HT1080 (cell line): ENCODE results near the gene ABCC11. TPM values are rescaled to one million over a fixed set of nuclear protein-coding genes. Genes with fewer than 3 reads are reported as not detected.

Source experiments
- DNase-seq: peaks from one replicate; pipeline ENCODE4 v3.0.0-alpha.2; 2015; ENCODE audit warnings: low read depth
- polyA plus RNA-seq, 2 experiments: library from polyadenylated mRNA; depleted of rRNA; stranded (reverse); fragments of >200 nt; gene quantifications; 2 replicates each; pipeline ENCODE4 v1.2.3, GENCODE V29; 2015
- total RNA-seq: library from RNA; depleted of rRNA; stranded (reverse); fragments of >200 nt; shearing (Covaris generic); gene quantifications from 2 replicates; pipeline ENCODE4 v1.2.3, GENCODE V29; 2014; rRNA removed

ABCC11 gene
- 0.40 TPM in 1 of 2 replicates, not detected in the other for total RNA-seq
- 0.03 and 0.14 TPM in 2 replicates for polyA plus RNA-seq (2015; cell fraction: cytosol; rRNA removed)
- polyA plus RNA-seq (2015; cell fraction: nucleus; rRNA removed) = 0.10 and 0.13 TPM in 2 replicates

DNA sequence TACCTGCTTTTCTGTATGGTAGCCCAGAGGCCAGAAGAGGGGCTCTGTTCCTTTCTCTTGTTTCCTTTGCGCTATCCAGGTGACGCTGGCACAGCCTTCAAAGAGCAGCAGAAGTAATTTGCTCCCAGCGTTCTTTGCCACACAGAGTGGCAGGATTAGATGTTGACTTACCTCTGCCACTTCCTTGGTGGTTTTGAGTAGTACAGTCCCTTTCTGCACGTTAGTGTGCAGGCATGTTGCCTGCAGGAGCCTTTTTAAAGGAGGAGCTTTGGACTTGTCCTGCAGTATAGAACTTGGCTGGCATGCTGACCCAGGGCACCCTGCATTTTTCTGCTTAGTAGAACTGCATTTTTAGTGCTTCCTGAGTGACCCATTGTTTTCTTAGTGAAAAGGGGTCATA is at the start of gene ABCC11:
Gene ABCC11 (minus strand): TSS at position 229 of the 400 bp plus-strand sequence. CDS start 15,618 bp downstream, outside the sequence.
- DNase-seq = no peak

DNA sequence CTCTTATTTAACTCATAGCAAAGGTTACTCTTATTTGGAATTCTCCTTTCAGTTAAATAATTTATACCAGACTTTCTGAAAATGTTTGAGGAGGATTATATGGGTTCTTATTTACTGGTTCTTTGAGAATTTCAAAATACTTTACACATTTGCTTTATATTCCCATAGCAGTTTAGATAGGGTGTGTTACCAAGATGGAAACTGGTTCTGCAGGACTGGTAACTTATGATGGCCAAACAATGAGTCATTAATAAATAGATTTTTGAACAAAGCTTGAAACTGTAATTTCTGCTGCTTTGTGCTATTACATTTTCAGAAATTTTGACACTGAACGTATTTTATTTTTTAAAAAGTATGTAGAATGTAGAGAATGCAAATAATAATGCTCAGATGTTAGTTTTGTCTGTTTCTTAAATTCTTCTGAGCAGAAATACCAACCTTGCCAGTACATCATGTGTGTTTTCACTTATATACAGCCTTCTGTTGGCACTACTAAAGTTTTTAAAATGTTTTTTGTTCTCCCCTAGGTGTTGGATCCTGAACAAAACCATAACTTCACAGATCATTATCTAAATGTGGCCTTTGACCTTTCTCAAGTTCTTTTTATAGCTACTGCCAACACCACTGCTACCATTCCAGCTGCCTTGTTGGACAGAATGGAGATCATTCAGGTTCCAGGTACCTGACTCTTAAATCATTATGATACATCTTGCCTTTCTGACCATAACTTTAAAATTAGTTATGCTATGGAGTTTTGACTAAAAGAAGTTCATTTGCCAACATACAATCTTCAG is 48.3 kb upstream of the ABCC11 start:
- no peak for DNase-seq

DNA sequence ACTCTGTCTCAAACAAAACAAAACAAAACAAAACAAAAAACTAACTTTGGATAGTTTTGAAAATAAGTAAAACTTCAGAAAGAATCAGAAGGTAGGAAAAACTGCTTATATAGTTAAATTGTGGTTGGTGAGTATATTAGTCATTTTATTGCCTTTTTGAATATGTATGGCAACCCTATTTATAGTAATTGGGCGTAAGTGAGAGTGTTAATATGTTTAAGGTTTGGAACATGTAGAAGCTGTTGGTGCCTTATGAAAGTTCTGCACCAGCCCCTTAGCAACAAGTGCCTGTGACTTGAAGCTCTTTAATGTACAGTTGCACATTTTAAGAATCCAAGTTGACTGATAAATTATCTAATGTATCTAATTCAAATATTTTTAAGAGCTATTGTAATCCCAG is 47.4 kb upstream of the ABCC11 start:
- DNase-seq = no peak

DNA sequence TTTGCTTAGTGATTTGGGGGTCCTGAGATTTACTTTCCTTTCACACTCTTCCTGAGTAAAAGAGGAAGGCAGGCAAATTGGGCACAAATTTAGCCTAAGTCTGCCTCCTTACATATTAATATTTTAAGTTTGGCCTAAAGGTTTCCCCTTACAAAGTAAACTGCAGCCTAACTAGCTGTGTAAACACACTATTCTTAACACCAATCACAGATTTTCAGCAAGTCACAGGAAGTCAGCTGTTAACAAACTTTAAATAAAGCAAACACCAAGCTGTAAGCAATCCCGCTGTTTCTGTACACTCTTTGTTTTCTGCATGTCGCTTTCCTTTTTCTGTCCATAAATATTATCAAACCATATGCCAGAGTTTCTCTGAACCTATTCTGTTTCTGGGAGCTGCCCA is 45.1 kb upstream of the ABCC11 start:
- no peak for DNase-seq

DNA sequence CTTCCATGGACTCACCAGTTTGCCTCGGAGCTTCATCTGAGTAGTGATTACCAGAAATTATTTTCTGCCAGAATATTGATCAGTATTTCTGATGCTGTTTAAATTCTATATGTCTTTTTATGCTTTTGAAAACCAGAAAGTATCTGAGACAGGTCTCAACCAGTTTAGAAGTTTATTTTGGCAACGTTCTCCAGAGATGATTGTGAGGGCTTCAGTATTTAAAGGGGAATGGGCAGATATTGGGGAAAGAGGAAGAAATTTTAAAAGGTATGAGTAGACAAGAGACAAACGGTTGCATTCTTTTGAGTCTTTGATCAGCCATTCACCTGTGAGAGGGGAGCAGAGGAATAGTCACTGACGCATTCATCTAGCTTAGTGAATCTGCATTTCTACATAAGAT is 44.4 kb upstream of the ABCC11 start:
- no peak for DNase-seq

DNA sequence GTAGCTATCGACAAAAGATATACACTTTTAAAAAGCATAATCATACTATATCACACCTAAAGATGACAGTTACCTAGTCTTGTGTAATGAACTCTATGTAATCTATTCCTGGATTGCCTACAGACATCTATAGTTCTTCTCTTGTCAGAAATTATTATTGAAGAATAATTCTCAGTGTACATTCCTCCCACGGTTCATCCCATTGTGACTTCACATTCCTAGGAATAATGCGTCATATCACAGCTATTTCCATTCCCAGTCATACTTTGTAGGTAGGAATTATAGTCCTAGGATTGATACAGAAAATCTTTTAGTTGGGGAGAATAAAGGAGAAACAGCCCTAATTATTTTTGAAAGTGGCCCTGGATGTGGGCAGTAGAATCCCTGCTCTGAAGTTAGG is 44.0 kb upstream of the ABCC11 start:
- no peak for DNase-seq

DNA sequence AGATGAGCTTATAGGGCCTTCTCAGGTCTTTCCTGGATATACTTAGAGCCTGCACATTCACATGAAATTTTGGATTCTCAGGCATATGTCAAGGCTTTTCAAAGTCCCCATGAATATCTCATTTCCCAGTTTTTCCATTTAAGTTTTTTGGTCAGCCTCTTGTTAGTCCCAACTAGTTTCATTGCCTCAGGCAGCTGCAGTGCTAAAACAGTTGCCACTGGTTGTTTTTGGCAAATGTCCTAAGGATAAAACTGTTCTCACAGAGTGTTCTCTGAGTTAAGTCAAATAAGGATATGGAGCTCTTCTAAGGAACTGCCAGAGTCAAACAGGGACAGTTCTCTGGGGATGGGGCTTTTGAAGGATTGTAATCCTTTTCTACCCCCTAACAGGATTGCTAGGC is 39.9 kb upstream of the ABCC11 start:
- no peak for DNase-seq

DNA sequence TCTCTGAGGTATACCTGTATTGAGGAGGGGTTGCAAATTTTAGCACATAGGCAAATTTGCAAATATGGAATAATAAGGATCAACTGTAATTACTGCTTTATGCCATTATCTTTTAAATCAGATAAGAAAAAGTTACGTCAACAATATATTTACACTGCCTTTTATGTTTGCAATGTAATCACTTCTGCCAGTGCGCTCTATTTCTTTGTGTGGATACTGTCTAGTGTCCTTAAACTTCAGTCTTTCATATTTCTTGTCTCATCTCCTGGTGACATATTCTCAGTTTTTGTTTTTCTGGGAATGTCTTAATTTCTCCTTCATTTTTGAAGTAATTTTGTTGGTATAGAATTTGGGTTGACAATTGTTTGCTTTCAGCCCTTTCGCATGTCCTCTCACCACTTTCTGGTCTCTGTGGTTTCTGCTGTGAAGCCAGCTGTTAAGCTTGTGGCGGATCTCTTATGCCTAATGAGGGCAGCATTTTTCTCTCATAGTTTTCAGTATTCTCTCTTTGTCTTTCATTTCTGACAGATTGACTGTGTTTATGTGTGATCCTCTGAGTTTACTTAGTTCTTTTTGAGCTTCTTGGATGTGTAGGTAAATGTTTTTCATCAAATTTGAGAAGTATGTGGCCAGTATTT is 37.6 kb upstream of the ABCC11 start:
- DNase-seq = no peak

DNA sequence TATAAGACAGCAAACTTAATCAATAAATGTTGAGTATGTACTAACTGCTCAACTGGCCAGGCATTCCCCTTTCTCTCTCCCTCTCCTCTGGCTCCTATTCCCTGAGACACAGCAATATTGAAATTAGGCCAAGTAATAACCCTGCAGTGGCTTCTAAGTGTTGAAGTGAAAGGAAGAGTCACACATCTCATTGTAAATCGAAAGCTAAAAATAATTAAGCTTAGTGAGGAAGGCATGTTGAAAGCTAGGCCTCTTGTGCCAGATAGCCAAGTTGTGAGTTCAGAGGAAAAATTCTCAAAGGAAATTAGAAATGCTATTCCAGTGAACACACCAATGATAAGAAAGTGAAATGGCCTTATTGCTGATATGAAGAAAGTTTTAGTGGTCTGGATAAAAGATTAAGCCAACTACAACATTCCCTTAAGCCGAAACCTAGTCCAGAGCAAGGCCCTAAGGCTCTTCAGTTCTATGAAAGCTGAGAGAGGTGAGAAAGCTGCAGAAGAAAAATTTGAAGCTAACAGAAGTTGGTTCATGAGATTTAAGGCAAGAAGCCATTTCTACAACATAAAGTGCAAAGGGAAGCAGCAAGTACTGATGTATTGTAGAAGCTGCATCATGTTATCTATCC is 35.4 kb upstream of the ABCC11 start:
- no peak for DNase-seq

DNA sequence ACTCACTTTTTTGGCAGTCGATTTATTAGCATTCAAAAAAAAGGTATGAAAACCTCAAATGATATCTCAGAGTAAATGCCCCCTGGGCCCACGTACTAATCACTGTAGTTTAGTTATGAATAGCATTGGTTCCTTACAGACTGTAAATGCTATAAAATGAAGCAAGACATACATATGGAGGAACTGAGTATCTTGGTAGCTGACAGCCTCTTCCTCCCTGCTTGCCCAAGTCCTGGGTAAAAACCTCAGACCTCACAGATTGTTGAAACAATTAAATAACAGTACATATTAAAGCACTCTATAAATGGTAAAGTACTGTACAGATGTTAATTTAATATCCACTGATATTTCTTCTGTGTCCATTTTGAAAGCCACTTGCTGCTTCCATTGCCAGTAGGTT is 33.2 kb upstream of the ABCC11 start:
- no peak for DNase-seq

DNA sequence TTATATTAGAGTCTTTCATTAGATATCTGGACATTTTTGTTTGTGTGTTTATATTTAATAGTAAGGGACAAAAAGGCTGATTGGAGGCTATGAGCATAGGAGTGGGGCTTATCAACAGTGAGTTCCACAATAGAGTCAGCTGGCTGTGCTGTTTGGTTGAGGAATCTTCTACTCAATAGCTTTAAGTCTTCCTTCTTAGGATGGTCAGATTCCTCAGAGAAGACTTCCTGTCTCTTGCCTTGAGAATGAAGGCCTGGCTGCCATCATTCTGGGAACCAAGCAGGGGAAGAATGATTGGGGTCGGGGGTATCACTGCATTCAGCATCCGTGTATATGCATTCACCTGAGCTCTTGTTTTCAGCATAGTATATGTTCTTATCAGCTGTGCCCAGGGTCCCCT is 31.9 kb upstream of the ABCC11 start:
- no peak for DNase-seq

DNA sequence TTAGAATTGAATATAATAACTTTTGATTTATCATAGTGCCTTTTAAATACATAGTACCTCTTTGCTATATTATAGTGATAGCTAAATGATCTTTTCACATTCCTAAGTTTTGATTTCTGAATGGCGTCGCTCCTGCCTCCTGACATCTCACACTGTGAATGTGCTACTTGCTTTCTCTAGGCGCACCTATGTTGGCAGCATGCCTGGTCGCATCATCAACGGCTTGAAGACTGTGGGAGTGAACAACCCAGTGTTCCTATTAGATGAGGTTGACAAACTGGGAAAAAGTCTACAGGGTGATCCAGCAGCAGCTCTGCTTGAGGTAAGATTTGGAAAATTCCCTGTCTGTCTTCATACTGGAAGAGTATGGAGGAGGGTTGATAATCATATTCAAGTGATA is 29.8 kb upstream of the ABCC11 start:
- no peak for DNase-seq

DNA sequence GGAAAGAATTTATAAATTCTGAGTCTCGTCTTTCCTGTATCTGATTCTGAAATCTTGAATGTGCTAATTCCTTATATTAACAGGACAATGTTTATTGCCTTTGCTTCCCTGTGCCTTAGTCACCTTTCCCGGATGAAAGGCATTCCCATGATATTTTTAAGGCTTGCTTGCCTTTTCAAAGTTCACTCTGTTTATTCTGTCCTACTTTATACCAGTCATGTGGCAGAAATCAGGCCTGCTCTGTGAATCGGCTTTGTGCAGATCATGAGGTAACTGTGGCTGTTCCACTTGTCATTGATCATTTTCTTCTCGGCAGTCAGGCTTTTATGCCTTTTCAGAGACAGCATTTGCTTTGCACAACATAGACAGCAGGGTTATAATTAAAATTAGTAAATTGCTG is 28.8 kb upstream of the ABCC11 start:
- DNase-seq = no peak

DNA sequence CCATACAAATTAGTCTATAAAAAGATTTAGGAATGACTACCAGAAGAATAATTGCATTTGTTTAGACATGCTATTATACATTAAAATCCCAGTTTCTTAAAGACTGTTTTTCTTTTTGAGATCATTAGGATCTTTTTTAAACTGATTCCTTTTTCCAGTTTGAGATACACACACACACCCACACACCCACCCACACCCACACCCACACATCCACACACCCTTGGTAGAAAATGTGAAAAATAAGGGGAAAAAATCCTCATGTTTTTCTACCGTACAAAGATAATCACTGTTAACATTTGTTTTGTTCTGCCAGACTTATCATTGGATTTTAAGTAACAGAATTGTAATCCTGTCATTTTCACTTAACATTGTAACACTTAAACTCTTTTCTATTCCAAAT is 27.1 kb upstream of the ABCC11 start:
- DNase-seq = no peak

DNA sequence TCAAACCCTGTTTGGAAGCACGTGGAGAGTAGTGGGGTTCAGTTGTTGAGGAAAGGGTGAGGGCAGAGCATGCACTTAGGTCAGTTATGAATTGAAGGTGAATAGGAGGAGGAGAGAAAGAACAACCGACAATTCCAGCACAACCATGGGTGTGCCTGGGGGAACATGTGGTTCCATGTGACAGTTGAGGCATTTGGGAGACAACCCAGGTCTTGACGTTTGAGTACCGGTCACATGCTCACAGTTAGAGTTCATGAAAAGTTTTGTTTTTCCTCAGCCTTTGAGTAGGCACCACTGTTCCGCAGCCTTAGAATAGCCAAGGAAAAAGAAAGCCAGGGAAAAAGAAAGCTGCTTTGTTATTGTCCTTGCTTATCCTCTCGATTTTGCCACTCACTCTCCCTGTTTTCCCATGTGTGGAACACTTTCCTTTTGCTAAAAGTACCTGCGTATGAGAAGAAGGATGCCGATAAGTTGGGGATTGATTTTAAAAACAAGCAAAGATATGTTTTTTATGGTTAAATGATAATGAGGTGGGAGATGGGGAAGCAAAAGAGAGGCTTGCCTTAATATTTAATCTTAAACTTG is 25.6 kb upstream of the ABCC11 start:
- no peak for DNase-seq

DNA sequence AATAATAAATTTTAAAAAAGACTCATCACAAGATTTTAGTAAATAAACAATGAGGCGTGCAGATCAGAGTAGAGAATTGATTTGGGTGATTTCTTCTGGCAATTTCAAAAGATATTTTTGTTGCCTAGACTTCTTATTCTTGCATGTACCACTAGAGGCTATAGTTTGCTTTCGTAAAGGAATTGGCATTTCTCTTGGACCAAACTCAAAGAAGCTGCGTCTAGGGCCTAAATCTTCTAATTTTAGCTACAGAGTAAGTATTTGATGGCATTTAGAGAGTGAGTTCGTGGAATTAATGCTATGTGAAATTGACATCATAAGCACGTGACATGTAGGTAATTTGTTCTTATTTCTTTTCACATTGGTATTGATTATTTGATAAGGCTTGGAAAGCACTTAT is 24.4 kb upstream of the ABCC11 start:
- no peak for DNase-seq

DNA sequence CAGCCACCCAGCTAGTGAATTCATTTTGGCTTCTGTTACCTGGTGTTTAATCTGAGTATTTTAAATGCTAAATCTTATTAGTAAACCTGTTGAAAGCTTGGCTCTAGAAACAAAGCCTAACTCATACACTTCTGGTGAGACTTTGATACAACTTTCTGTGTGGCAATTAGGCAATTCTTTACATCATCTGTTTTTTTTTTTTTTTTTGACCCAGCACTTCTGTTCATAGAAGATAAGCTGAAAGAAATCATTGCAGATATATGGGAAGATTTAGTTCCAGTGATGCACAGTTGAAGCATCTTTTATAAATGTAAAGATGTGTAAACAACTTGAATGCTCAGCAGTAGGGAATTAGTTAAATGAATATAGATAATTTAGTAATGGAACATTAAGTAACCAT is 21.7 kb upstream of the ABCC11 start:
- no peak for DNase-seq

DNA sequence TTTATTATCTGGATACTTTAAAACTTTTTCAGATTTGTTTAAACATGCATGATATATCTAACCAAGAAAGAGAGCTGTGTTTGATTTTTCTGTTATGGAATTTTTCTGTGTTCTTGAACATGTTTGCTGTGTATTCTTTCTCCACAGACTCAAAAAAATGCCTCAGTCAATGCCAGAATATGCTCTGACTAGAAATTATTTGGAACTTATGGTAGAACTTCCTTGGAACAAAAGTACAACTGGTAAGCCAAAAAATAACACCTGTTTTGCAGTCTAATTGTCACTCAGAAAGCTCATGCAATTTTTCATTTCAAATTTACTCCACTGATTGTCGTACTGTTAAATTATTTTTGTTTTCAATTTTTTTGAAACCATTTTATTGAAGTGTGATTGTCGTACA is 15.3 kb upstream of the ABCC11 start:
- no peak for DNase-seq

DNA sequence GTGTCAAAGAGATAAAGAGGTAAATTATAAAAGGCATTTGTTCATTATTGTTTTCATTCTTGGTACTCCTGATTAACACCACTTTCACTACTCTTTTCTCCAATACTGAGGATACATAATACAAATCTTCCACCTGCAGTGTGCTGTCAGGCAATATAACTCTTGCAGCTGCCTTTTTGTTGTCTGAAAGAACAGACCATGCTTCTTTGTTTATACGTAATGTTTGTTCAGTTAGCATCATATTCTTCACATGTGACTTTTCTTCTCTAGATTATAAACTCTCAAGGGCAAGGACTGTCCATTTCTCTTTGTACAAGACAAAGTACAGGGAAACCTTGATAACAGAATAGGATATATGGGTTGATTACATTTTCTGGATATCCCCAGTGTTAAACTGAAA is 14.2 kb upstream of the ABCC11 start:
- DNase-seq = no peak

DNA sequence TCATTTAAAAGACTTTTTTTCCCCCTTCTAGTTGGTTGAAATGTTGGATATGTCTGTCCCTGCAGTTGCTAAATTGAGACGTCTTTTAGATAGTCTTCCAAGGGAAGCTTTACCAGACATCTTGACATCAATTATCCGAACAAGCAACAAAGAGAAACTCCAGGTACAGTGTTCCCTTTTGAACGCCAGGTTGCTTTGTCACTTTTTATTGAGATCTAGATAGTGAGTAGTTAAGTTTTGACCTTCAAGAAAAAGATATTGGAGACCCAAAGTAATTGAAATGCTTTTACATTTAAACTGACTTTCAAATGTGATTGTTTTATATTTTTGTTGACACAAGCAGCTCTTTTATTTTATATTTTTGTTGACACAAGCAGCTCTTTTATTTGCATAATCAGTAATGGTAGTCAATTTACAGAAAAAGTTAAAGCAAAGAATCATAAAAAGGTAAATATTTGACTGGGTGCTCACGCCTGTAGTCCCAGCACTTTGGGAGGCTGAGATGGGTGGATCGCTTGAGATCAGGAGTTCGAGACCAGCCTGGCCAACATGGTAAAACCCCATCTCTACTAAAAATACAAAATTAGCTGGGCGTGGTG is 9.3 kb upstream of the ABCC11 start:
- DNase-seq = no peak

DNA sequence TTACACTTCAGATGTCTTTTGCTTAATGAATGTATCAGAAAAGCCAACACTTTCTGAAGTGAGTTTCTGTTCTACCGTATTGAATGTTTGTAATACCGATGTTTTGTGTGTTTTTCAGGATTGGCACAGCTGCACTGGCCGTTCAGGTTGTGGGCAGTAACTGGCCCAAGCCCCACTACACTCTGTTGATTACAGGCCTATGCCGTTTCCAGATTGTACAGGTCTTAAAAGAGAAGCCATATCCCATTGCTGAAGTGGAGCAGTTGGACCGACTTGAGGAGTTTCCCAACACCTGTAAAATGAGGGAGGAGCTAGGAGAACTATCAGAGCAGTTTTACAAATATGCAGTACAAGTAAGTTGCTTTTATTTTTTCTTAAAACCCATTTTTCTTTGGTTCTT is 4.7 kb upstream of the ABCC11 start:
- DNase-seq = no peak
